ENCODE data around the gene RALGPS1. TPM values are rescaled to one million over a fixed set of nuclear protein-coding genes. Genes with fewer than 3 reads are reported as not detected.

The RALGPS1 gene
- total RNA-seq, 1 donor from 2014 or later: 11.9 TPM

DNA sequence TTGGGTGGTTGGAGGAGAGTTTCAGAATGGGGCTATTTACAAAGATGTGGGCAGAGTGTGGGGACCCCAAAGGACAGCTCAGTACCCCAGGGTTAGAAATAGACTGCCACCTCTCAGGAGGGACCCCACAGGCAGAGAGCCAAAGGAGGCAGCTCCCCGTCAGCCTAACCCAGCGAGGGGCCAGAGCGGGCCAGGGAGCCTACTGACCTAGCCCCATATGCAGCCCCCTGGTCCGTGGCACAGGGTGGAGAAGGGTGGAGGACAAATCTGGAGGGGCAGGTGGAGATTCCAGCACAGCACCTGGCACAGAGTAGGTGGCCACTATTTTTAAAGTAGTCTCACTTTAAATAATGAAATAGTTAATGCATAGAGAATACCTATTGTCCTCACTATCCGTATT is 275.0 kb downstream of the RALGPS1 start:
- DNase-seq: no peak

DNA sequence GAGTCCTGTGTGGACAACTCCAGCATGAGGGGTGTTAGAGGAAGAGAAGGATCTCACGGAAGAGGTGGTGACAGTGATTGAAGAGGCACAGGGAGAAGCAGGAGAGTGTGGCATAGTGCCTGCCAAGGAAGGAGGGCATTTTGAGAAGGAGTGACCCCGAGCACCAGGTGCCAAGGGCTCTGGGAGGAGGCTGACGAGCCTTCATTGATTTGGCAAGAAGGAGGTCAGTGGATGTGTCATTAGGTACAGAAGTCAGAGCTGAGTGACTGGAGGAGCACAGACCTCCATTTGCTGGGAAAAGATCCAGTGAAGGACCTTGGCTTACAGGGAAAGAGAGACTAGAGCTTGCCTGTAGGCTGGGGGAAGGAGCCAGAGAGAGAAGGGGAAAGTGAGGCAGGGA is 278.2 kb downstream of the RALGPS1 start:
- no peak for DNase-seq

DNA sequence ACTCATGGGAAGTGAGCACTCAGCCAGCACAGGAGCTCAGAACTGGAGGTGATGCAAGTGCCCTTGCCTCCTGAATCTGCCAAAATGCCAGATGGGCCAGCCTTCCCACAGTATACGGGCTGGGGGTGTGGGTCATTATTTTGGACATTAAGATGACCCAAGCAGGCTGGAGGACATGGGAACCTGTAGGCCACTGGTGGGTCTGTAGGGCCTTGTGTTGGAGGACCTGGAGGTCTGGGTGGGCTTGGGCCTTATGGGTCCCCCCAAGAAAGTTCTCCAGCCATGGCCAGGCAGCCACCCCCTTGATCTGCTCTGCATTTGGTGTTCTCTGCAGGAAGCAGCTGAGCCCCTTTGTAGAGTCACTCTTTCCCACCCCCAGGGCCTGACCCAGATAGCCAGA is 278.9 kb downstream of the RALGPS1 start:
- DNase-seq: no peak

DNA sequence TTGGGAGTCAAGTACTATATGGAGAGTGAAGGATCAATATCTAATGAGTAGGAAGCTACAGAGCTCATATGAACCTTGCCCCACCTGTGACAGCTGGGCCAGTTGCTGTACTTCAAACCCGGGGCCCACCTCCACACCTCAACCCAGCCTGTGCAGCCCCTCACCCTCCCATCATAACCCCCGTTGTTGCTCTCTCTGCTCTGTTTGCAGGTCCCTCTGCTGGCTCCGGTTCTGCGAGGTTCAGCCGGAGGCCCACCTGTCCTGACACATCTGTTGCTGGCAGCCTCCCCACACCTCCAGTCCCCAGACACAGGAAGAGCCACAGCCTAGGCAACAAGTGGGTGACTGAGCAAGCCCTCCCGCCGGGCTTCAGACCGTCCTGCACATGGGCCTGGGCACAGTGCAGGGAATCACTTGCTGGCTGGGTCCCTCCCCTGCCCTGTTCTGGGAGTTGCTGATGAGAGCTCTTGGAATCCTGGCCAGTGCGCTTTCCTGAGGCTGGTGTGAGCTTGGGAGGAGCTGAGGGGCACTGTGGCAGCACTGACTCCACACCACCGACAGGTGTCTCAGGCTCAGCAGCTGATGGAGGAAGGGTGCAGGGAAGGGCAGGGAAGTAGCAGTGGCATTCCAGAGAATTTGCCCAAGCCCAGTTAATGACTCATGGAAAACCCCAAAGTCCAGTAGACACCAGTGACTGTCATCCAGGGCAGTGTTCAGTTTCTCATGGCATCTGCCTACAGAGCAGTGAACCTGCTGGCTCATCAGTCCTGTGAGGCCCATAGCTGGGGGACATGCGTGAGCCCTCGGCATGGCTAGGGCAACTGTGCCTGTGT is 280.5 kb downstream of the RALGPS1 start:
- no peak for DNase-seq

DNA sequence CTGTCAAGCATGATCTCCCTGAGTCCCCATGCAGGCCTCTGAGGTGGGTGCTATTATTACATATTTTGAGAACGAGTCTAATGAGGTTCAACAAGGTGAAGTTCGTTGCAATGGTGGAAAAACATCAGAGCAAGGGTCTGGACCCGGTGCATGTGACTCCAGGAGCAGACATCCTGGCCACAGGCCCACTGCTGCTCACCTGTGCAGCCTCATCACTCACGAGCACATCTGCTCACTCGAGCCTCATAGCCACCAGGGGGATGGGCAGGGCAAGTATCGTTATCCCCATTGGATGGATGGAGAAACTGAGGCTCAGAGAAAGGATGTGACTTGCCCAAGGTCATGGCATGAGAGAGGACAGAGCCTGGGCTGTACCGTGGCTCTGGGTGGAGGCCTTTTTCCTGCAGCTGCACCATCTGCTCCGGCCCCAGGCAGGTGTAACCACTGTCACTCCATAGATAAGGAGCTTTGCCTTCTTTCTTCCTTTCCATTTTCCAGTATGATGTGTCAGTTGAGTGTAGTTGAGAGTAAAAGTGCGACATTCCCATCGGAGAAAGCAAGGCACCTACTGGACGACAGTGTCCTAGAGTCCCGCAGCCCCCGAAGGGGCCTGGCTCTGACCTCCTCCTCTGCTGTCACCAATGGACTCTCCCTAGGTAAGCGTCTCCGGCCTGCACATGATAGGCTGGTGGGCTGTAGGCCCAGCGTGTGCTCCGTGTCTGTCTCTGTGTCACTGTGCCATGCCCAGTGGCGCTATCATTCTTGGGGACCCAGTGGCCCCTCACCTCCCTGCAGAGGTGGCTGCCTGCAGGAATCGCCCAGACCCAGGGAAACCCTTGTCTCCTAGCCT is 281.6 kb downstream of the RALGPS1 start:
- DNase-seq: no peak

DNA sequence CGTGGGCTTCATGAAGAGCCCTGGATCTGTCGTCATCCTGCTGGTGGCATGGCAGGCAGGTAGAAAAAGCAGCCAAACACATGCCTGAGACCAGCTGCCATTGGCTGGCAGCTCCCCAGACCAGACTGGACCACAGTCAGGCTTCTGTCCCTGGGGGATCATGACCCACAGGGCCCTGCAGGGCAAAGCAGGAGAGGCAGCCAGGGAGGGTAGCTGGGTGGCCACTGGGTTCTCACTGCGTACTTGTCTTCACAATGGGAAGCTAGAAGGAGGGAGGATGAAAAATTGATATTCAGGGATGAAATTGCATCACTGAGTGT is 282.2 kb downstream of the RALGPS1 start:
- DNase-seq: no peak

DNA sequence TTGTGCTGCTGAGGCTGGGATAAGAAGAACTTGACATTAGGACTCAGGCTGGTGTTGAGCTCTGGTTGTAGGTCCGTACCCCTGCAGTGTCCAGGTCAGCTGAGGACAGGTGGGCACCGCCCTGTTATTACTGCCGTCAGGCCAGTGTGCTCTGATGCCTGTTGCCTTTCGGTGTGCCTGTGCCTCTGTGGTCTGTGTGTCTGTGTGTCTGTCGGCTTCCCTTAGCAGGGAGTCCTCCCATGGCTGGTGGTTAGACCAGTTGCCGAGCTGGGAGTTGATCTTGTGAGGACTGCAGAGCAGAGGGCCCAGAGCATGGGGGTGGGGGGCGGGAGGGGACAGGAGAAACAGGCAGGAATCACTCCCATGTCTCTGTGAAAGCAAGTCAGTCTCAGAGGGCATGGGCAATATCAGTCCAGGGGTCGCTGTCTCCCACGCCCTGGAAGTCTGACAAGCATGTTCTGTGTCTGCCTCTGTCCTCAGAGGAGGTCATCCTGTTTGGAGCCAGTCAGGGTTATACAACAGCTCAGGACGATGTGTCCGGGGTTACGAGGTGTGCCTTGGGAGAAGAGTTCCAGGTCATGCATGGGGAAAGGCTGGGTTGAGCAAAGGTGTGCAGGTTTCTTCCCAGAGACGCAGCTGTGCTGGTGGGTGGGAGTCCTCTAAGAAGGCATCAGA is 282.7 kb downstream of the RALGPS1 start:
- DNase-seq: no peak

DNA sequence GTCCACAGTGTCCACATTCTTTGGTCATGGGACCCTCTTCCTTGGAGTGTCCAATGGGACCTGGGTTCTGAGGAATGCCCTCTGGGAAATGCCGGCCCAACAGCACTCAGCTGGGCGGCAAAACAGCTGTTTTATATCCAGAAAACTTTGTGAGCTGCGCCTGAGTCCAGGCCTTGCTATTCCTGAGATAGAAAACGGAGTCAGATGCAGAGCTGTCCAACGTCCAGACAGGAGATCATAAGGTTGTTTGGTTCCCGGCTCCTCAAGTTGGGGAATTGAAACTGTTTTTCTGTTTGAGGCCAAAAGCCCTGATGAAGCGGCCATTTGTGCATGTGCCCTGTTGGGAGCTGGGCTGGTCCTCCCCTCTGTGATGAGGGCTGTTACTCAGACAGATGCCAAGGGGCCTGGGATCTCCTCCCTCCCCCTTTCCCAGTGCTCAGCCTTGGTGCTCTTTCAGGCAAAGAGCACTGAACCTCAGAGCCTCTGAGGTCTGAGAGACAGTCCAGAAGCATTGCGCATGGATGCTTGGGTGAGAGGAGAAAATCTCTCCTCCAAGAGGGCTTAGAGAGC is 283.4 kb downstream of the RALGPS1 start:
- DNase-seq: no peak

DNA sequence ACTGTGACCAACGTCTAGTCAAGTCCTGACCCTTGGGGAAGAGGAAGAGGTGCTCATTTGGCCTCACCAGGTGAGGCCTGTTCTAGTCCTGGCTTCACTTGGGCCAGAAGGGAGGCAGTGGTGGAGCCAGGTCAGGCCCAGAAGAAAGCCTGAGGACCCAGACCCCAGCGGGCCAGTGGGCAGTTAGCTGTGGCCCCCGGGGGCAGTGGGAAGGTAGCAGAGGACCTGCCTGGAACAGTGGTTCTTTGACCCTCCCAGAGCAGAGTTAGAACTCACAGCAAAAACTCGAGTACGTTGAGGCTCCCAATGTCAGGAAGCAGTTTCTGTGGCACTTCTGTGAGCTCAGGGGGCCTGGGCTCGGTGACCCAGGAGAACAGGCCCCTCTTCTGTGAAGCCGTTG is 284.0 kb downstream of the RALGPS1 start:
- no peak for DNase-seq

DNA sequence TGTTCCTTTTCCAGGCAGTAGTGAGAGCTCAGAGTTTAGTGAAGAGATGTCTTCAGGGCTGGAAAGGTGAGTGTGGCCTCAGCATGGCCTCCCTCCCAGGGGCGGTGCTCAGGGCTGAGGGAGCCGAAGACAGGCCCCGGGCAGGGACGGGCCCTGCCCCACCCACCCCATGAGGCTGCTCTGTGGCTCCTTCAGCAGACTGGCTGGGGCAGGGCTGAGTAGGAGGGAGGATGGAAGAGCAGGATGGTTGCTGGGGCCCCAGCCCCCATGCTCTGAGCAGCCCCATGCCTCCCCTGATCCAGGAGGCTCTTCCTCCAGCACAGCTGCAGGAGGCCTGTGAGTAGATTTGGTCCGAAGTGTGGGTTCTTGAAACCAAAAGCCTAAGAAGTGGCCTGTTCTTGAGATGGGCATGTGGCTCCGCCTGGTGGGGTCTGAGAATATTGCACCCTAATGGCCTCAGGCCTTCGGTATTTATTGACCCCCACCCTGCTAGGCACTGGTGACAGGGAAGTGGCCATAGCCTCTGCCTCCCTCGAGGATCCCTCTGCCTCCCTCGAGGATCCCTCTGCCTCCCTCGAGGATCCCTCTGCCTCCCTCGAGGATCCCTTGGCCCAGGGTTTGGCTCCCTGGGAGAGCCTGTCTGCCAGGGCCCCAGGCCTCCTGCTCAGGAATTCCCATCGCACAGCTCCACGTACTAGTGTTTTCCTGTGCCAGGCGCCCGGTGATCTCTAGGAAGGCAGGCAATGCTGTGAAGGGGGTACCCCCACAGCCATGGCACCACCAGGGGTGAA is 284.6 kb downstream of the RALGPS1 start:
- DNase-seq: peak; percentile 92

DNA sequence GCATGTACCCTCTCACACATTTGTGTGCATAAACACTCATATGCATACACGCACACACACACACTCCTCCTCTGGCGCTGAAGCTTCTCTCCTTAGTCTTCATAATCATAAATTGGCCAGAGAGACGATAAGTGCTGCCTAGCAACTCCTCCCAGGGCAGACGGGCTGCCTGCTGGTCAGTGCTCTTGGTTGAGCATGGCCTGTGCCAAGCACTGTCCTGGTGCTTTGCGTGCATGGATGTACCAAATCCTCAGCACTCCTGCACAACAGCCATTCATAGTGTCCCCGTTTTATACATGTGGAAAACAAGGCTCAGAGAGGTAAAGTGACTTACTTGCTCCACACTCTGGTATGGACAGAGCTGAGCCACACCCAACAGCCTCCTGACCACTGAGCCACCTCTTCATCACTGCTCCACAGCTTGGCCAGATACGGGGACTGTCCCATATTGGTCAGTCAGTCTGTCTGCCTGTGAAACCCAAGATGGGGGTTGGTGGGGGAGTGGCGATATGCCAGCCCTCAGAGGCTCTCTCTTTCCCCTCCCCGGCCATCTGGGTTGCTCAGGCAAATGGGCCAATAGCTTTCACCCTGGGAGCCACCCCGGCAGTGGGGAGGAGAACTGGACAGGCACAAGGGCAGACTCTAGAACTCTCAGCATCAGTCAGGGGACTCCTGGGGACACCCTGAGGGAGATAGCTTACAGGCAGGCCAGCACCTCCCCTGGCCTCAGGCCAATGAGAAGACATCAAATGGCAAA is 285.7 kb downstream of the RALGPS1 start:
- no peak for DNase-seq

DNA sequence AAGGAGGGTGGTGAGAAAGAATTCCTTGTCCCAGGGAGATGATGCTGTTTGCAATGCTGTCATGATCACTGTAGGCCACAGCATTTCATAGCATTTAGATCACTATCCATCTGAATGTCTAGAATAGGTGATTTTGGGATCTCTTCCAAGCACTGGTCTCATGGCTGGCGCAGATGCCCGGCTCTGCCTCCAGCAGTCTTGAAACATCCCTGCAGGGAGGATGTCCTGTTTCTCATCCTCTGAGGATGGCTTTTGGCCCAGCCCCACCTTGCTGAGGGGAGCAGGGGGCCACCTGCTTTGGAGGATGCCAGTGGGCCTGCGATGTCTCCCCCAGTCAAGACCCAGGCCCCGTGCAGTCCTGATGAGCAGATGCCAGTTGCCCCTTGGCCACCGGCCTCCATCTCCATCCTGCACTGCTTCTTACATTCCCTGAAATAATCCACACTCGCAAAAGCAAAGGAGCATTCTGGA is 286.5 kb downstream of the RALGPS1 start:
- DNase-seq: no peak

DNA sequence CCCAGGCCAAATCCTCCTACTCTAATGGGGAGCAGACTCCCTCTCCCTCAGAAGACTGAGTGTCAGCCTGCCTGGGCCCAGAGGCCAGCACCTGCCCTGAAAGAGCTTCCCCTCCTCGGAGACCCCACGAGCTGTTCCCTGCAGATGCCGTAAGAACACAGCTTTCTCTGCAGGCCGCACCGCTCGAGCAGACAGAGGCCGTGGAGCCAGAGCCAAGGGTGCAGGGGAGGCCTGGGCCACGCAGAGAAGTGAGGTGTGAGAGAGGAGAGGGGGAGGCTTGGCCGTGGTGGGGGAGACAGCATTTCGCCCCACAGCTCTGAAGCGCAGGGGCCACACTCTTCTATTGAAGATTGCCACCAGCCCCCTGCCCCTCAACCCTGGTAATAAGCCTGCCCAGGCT is 287.1 kb downstream of the RALGPS1 start:
- no peak for DNase-seq

DNA sequence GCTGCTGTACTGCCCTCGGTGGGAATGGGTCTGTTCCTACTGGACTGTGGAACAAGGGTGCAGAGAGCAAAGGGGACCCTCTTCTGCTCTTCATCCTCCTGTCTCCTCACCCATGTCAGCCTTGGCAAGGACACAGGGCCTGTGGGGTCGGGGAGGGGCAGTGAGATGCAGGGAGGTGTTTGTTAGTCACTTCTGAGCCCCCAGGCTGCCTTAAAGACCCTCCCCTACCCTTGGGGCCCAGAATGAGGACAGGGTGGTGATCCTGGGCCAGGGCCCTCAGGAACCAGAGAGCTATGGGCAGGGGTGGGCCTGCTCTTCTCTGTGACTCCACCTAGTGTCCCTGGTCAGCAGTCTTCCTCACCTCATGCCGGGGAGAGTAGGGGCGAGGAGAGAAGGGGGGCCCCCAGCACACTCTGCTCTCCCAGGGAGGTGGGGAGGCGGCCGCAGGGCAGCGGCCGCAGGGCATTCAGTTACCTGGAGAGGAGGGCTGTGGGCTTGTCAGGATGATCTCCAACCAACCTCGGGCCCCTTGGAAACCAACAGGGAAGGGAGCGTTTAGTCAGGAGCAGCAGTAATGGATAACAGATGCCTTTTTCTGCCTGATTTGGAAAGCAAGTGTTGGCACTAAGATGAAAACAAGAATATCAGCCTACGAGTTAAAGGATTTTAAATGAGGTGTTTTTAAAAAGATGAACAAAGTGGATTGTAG is 288.0 kb downstream of the RALGPS1 start:
- peak; percentile 43 for DNase-seq

DNA sequence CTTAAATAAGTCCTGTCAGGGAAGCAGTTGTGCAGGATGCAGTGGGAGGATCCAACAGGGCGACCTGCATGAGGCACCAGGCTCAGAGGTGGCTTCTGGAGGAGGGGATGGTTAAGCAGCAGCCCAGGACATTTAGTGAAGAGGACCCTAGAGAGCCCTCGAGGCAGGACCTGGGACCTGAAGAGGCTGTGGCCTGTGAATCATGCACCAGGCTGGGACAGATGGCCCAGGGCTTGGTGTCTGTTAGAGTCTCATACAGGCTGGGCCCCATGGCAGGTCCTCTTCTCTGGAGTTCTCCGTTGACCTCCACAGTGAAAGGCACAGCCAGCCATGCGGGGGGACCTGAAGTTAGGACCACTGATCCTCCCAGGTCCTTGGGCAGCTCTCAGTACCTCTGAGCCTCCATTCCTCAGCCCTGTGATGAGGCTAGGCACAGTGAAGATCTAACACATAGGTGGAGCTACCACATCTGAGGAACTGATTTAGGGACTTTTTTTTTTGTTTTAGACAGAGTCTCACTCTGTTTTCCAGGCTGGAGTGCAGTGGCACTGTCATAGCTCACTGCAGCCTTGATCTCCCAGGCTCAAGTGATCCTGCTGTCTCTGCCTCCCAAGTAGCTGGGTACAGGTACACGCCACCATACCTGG is 289.2 kb downstream of the RALGPS1 start:
- DNase-seq: no peak

DNA sequence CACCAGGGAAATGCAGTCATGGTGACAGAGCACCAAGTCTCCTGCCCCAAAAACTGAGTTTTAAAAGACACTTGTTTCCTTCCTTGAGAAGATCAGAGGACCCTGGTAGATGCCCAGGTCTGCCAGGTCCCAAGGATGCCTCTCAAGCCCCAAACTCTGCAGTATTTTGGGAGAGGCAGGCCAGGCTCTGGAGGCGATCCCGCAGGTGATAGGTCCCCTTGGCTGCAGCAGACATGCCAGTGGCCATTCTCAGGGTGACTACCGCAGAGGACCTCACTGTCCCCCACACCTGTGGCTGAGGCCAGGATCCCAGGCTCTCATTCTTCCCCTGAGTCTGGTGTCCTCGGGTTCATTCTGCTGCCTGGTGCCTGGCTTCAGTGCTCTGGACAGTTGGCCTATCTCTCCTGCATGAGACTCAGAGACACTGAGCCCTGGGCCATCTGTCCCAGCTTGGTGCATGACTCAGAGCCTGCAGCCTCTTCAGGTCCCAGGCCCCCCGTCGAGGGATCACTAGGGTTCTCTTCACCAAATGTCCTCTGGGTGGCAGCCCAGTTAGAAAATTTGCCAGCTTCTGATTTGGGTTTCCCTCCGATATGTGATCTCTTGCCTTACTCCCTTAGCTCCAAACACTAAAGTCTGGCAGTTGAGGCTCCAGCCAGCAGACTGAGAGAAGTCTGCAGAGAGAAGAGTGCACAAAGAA is 290.3 kb downstream of the RALGPS1 start:
- peak; percentile 27 for DNase-seq

DNA sequence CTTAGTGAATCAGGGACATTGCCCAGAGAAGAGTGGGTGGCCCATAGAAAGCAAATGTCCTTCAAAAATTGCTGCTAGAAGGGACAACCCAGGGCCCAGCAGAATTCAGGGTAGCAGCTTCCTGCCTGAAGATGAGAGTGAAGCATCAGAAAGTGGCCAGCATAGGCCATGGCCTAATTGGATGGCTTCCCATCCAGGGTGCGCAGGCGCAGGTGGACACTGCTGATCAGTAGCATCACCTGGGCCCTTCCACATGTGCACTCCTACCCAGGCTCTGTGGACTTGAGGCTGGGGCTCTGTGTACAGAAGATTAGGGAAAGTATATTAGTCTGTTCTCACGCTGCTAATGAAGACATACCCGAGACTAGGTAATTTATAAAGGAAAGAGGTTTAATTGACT is 291.4 kb downstream of the RALGPS1 start:
- DNase-seq: no peak

DNA sequence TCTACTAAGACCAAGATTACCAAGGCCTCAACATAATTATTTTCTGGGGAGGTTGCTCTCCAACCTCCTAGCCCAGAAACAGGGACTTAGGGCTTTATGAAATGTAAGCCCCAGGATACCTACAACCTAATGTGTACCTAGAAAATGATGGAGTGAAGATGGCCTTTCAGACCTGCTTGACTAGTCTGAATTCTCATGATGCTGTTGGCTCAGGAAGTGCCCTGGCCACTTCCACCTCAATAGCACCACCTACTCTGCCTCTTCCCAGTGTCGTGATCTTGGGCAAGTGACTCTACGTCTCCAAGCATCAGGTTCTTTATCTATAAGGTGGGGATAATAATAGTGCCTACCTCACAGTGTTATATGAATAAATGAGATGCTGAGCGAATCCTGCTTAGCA is 292.1 kb downstream of the RALGPS1 start:
- DNase-seq: no peak

DNA sequence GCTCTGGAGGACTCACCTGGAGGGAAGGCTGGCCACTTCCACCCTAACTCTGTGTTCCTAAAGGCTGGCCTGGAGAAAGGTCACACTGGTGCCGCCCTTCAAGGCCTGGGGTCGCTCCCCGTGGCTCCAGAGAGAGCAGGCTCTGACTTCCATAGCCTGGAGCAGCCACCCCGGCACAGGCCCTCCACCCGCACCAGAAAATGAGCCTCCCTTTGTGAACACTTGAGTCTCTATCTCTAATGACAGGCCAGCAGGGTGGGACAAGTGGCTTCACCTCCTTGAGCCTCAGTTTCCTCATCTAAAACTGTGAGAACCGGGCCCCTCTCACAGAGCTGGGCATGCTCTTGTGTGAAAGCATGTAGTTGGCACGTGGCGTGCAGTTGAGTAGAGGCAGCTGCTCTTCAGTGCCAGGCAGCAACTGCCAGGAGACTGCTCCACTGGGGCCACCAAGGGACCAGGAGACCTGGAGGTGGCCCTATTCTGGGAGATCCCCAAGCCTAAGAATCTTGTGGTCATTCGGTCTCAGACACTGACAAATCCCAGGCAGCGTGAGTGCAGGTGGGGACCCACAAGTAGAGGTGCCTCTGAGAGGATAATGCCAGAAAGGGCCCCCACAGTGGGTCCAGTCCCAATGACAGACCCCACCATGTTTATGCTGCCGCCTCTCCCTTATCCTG is 293.3 kb downstream of the RALGPS1 start:
- no peak for DNase-seq
